Smooth muscle cell (in vitro differentiated cells): ENCODE measurements around the gene SLC25A45. TPM values are rescaled to one million over a fixed set of nuclear protein-coding genes. Genes with fewer than 3 reads are reported as not detected.
A peak's percentile ranks its signal among the peaks of the same experiment; 100 is the strongest.

Source experiments
- DNase-seq: peaks from one replicate; lab custom pipeline; 2025; ENCODE audit not compliant: unreplicated experiment; lab: John Stamatoyannopoulos, UW
- H2AFZ ChIP-seq: fragments of 200-600 bp; sonication (generic); 2 replicates; pipeline ENCODE4 v1.6.0; 2016; ENCODE audit warnings: antibody characterized with exemption, low read depth, mild to moderate bottlenecking
- H3F3A ChIP-seq: fragments of 200-600 bp; sonication (generic); 2 replicates; pipeline ENCODE4 v1.6.0; 2017; ENCODE audit warnings: antibody characterized with exemption, low read depth
- H3K27ac ChIP-seq: fragments of 200-600 bp; sonication (generic); 2 replicates; pipeline ENCODE4 v1.5.1; 2016; ENCODE audit warnings: low read depth, mild to moderate bottlenecking
- H3K27me3 ChIP-seq: fragments of 200-600 bp; sonication (generic); 2 replicates; pipeline ENCODE4 v1.6.1; 2016; ENCODE audit warnings: low read depth, mild to moderate bottlenecking
- H3K36me3 ChIP-seq: fragments of 200-600 bp; sonication (generic); 2 replicates; pipeline ENCODE4 v1.5.1; 2016; ENCODE audit warnings: low read depth
- H3K4me1 ChIP-seq: fragments of 200-600 bp; sonication (generic); 2 replicates; pipeline ENCODE4 v1.5.1; 2016; ENCODE audit warnings: low read depth
- H3K4me2 ChIP-seq: fragments of 200-600 bp; sonication (generic); 2 replicates; pipeline ENCODE4 v1.6.0; 2016; ENCODE audit warnings: mild to moderate bottlenecking
- H3K4me3 ChIP-seq: fragments of 200-600 bp; sonication (generic); 2 replicates; pipeline ENCODE4 v1.5.1; 2016; ENCODE audit warnings: mild to moderate bottlenecking
- H3K79me2 ChIP-seq: fragments of 200-600 bp; sonication (generic); 2 replicates; pipeline ENCODE4 v1.6.0; 2016; ENCODE audit warnings: low read depth, mild to moderate bottlenecking
- H3K9ac ChIP-seq: fragments of 200-600 bp; sonication (generic); 2 replicates; pipeline ENCODE4 v1.6.0; 2016; ENCODE audit warnings: low read depth
- H3K9me3 ChIP-seq: fragments of 200-600 bp; sonication (generic); replicated peaks from 2 replicates; pipeline ENCODE4 v1.5.1; 2016; ENCODE audit warnings: low read depth
- H4K20me1 ChIP-seq: fragments of 200-600 bp; sonication (generic); 2 replicates; pipeline ENCODE4 v1.6.0; 2016; ENCODE audit warnings: low read depth
- CTCF ChIP-seq: fragments of 200-600 bp; sonication (generic); IDR thresholded peaks from 2 replicates; pipeline ENCODE4 v1.5.1; 2017; ENCODE audit warnings: borderline replicate concordance, mild to moderate bottlenecking, antibody characterized with exemption; ENCODE audit not compliant: insufficient read depth, poor library complexity, severe bottlenecking
- WGBS: methylation state at CpG from one replicate; pipeline ENCODE4 v1.1.7; 2016; ENCODE audit warnings: low lambda C conversion rate; 5-methylcytosine and 5-hydroxymethylcytosine counted together
- polyA plus RNA-seq: library from polyadenylated mRNA; unstranded; fragments of >200 nt; fragmentation: Nextera tagmentation; extraction: Ambion mirVana; gene quantifications from 2 replicates; pipeline ENCODE4 v1.2.1, GENCODE V29; 2016
- total RNA-seq: library from RNA; depleted of rRNA; stranded (reverse); fragments of >200 nt; gene quantifications from 2 replicates; pipeline ENCODE4 v1.2.3, GENCODE V29; 2014

Gene SLC25A45
- total and polyA plus RNA-seq, 2 experiments from 2014 or later, result 0.81 to 3.4 TPM

- peaks cover 6% of the 10 kb centered on the region for H3K4me1 ChIP-seq
- no peaks in the 10 kb centered on the region for H3K9me3 ChIP-seq
- peaks cover 100% of the 10 kb centered on the region for H4K20me1 ChIP-seq
- peak overlapping the region; percentile 99 for H3K4me2 ChIP-seq
- no peak overlapping the region for H2AFZ ChIP-seq
- 36% methylated on average over 9 of the region's 9 CpGs for WGBS
- H3K36me3 ChIP-seq, result no peaks in the 10 kb centered on the region
- peak overlapping the region; percentile 88 for H3K4me3 ChIP-seq
- no peak for DNase-seq
- H3K79me2 ChIP-seq, result peaks cover 100% of the 10 kb centered on the region
- H3K27ac ChIP-seq, result peak overlapping the region; percentile 100
- peaks cover 79% of the 10 kb centered on the region for H3F3A ChIP-seq
- no peaks in the 10 kb centered on the region for H3K27me3 ChIP-seq
- peak overlapping the region; percentile 35 for H3K9ac ChIP-seq
- TF ChIP-seq CTCF, result no peak
These were observed 47.4 kb upstream of the SLC25A45 start for GRCh38 chr11:65429724-65430405.

DNA sequence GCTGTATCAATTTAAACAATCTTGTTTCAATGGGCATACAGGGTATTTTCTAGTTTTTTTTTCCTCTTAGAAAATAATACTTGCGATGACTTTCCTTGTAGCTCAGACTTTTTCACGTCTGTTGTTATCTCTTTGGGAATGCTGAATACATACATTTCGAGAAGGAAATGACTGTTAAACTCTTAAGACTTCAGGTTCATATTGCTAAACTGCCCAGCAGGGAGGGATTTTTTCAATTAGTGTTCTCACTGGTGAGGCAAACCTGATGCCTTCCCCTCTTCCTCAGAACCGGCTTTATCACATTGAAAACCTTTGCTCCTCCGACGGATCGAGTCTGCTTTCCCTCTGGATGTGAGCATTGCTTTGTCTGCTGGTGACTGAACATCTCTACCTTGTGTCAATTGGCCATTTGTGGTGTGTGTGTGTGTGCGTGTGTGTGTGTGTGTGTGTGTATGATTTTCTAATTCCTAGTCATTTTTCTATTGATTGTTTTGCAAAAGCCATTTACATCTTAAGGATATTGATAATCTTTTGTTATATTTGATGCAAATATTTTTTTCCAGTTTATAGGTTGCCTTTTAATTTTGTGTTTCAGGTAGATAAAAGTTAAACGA, 46.7 kb upstream of the SLC25A45 start:
- peak overlapping the region; percentile 35 for H3K9ac ChIP-seq
- H3K4me3 ChIP-seq, result peak overlapping the region; percentile 88
- peaks cover 6% of the 10 kb centered on the region for H3K4me1 ChIP-seq

GRCh38 chr11:65428578-65429067, 46.2 kb upstream of the SLC25A45 start:
- Histone ChIP-seq H3K27me3 (no peaks in the 10 kb centered on the region), H3K9ac (peak overlapping the region; percentile 99), H3K4me2 (peak overlapping the region; percentile 99), H3K79me2 (peaks cover 100% of the 10 kb centered on the region), H3F3A (peaks cover 80% of the 10 kb centered on the region), H3K27ac (peak overlapping the region; percentile 100), H3K9me3 (no peaks in the 10 kb centered on the region), H3K4me3 (peak overlapping the region; percentile 88), H2AFZ (no peak overlapping the region), H4K20me1 (peaks cover 100% of the 10 kb centered on the region), H3K36me3 (no peaks in the 10 kb centered on the region), H3K4me1 (peaks cover 6% of the 10 kb centered on the region)
- 62% methylated on average over 5 of the region's 5 CpGs for WGBS
- no peak for TF ChIP-seq CTCF
- DNase-seq, result no peak

More for the DNA sequence above, 46.7 kb upstream of the SLC25A45 start:
- Histone ChIP-seq H3K9me3 (no peaks in the 10 kb centered on the region), H4K20me1 (peaks cover 100% of the 10 kb centered on the region), H3K79me2 (peaks cover 100% of the 10 kb centered on the region), H2AFZ (no peak overlapping the region), H3K27me3 (no peaks in the 10 kb centered on the region), H3F3A (peaks cover 79% of the 10 kb centered on the region), H3K27ac (peak overlapping the region; percentile 100), H3K36me3 (no peaks in the 10 kb centered on the region), H3K4me2 (peak overlapping the region; percentile 99)
- TF ChIP-seq CTCF, result no peak
- no peak for DNase-seq
- WGBS, result 20% methylated on average over 9 of the region's 9 CpGs
